MCF 10A (cell line): Measurements from ENCODE around the gene MS4A4E. TPM values are rescaled to one million over a fixed set of nuclear protein-coding genes. Genes with fewer than 3 reads are reported as not detected.
"Not testable (repeated sequence)": the region's sequence is repeated elsewhere in the genome, so short reads cannot be mapped to it uniquely, and the experiment has no call there.

Source experiments
- BruUV-seq: library from RNA; stranded (reverse); fragments of 400-500 nt; replicated peaks from 2 replicates; lab custom pipeline; 2021; lab: Mats Ljungman, UMichigan
- CTCF ChIA-PET: fragments of 300-600 bp; sonication (Branson Sonifier 250); formaldehyde crosslinking; extraction: SDS; loops from one replicate; lab custom pipeline; 2021; ENCODE audit warnings: antibody characterized with exemption, inconsistent platforms; lab: Yijun Ruan, JAX
- POLR2A ChIA-PET: fragments of 300-600, 350-650 bp; sonication (Branson Sonifier 250); formaldehyde crosslinking; extraction: SDS; loops from one replicate; lab custom pipeline; 2020; ENCODE audit warnings: antibody characterized with exemption, inconsistent platforms; lab: Yijun Ruan, JAX
- DNase-seq: peaks from one replicate; pipeline ENCODE4 v3.0.0-alpha.2; 2018; ENCODE audit not compliant: unreplicated experiment
- H3K27ac Mint-ChIP-seq: one replicate; pipeline ENCODE4 v1.8.0; 2022; ENCODE audit warnings: mild to moderate bottlenecking, low read depth, mixed read lengths; ENCODE audit not compliant: unreplicated experiment
- H3K27me3 Mint-ChIP-seq: one replicate; pipeline ENCODE4 v1.8.0; 2022; ENCODE audit warnings: mixed read lengths; ENCODE audit not compliant: insufficient read depth, unreplicated experiment
- H3K36me3 Mint-ChIP-seq: one replicate; pipeline ENCODE4 v1.8.0; 2022; ENCODE audit warnings: mild to moderate bottlenecking, moderate library complexity, mixed read lengths; ENCODE audit not compliant: insufficient read depth, unreplicated experiment
- H3K4me1 Mint-ChIP-seq: one replicate; pipeline ENCODE4 v1.8.0; 2022; ENCODE audit warnings: mixed read lengths; ENCODE audit not compliant: insufficient read depth, unreplicated experiment
- H3K4me3 Mint-ChIP-seq: one replicate; pipeline ENCODE4 v1.8.0; 2022; ENCODE audit warnings: mild to moderate bottlenecking, moderate library complexity, mixed read lengths; ENCODE audit not compliant: unreplicated experiment
- H3K9me3 Mint-ChIP-seq: one replicate; pipeline ENCODE4 v1.8.0; 2022; ENCODE audit warnings: mixed read lengths; ENCODE audit not compliant: unreplicated experiment
- intact Hi-C: fragments of 100-400 bp; cut with micrococcal nuclease; formaldehyde crosslinking; loops from 2 replicates; pipeline ENCODE4 v1.14.1; 2022
- total RNA-seq: library from RNA; stranded (reverse); gene quantifications from 2 replicates; pipeline ENCODE4 v1.2.3, GENCODE V29; 2022
- TF ChIP-seq, protein P1 (sequence below): fragments of 200-600 bp; IDR thresholded peaks from one replicate; pipeline ENCODE4 v1.8.0; 2022; ENCODE audit warnings: antibody characterized with exemption, mild to moderate bottlenecking; ENCODE audit not compliant: unreplicated experiment

Gene MS4A4E
- total RNA-seq, 1 experiment from 2014 or later: not detected

DNA sequence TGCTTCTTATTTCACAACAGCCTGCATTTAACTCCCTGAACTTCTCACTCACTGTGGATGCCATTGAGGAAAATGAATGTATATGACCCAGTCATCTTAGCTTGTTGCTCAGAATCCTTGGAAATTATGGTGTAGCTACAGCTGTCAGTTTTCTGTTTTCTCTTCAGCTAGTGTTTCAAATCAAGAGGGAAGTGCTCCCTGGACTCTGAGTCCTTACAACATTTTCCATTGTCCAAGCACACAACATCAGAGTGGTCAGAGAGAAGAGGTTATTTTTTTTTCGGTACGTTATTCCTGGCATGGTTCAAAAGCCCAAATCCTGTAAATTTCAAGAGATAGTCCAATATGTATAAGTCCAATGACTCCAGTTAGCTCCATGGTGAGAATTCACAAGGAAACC lies 83.7 kb downstream of the MS4A4E start:
- CTCF ChIA-PET: interaction anchor here (0.6 kb wide), 1 partner anchor 459 kb away, joined by 3 read pairs; no protein-coding TSS in a partner anchor
- POLR2A ChIA-PET: interaction anchor here (1.0 to 1.4 kb wide), 2 partner anchors 10 to 24 kb away, joined by 5 to 6 read pairs; partner anchors contain the start of gene MS4A6A
- intact Hi-C loops: no loop called here

DNA sequence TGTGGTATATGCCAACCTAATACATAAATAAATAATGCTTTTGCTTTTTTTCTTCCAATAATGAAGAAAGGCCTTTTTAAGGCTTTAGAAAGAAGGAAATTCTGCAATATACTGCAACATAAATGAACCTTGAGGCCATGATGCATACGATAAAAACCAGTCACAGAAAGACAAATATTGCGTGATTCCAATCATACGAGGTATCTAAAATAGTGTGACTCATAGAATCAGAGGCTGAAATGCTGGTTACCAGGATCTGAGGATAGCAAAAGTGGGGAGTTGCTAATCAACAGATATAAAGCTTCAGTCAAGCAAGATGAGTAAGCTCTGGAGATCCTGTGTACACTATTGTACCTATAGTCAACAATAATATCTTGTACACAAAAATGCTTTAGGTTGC lies 84.3 kb downstream of the MS4A4E start:
- ChIA-PET POLR2A (interaction anchor here (1.0 kb wide), 1 partner anchor 11 kb away, joined by 6 read pairs; no protein-coding TSS in a partner anchor), CTCF (no interaction called here)
- intact Hi-C loops: no loop called here
- Mint-ChIP-seq H3K4me1 (no peaks in the 10 kb centered on the region), H3K27ac (no peak overlapping the region), H3K36me3 (no peaks in the 10 kb centered on the region), H3K9me3 (no peaks in the 10 kb centered on the region), H3K27me3 (no peaks in the 10 kb centered on the region), H3K4me3 (no peak overlapping the region)
- no peak for DNase-seq
- TF ChIP-seq, protein P1, sequence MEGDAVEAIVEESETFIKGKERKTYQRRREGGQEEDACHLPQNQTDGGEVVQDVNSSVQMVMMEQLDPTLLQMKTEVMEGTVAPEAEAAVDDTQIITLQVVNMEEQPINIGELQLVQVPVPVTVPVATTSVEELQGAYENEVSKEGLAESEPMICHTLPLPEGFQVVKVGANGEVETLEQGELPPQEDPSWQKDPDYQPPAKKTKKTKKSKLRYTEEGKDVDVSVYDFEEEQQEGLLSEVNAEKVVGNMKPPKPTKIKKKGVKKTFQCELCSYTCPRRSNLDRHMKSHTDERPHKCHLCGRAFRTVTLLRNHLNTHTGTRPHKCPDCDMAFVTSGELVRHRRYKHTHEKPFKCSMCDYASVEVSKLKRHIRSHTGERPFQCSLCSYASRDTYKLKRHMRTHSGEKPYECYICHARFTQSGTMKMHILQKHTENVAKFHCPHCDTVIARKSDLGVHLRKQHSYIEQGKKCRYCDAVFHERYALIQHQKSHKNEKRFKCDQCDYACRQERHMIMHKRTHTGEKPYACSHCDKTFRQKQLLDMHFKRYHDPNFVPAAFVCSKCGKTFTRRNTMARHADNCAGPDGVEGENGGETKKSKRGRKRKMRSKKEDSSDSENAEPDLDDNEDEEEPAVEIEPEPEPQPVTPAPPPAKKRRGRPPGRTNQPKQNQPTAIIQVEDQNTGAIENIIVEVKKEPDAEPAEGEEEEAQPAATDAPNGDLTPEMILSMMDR: no peak
- no TSS peak for BruUV-seq

More for the DNA sequence above, 83.7 kb downstream of the MS4A4E start:
- Mint-ChIP-seq H3K4me1 (no peaks in the 10 kb centered on the region), H3K36me3 (no peaks in the 10 kb centered on the region), H3K27ac (no peak overlapping the region), H3K27me3 (no peaks in the 10 kb centered on the region), H3K9me3 (no peaks in the 10 kb centered on the region), H3K4me3 (no peak overlapping the region)
- TF ChIP-seq, protein P1: no peak
- DNase-seq: no peak
- BruUV-seq: no TSS peak

DNA sequence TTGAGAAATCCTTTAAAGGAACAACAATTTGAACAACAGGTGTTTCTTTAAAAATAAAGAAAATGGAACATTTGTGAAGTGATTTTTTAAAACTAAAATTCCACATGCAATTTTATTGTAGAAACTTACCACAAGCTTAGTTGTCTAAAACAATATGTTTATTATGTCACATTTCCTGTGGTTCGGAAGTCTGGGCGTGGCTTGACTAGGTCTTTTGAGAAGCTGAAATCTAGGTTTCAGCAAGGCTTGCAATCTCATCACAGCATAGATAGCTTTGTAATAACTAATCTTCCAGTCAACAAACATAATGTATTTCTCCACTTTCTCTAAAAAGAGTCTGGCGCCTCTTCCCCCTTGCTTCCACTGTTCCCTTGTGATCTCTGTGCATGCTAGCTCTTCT lies 87.0 kb downstream of the MS4A4E start:
- H3K36me3 Mint-ChIP-seq: no peaks in the 10 kb centered on the region
- ChIA-PET POLR2A (no interaction called here), CTCF (interaction anchor here (0.6 kb wide), 2 partner anchors 237 to 890 kb away, joined by 3 read pairs; no protein-coding TSS in a partner anchor)
- no peak overlapping the region for H3K4me3 Mint-ChIP-seq
- no peak for DNase-seq
- H3K27me3 Mint-ChIP-seq: no peaks in the 10 kb centered on the region
- no peak overlapping the region for H3K27ac Mint-ChIP-seq
- H3K4me1 Mint-ChIP-seq: no peaks in the 10 kb centered on the region
- no TSS peak for BruUV-seq
- intact Hi-C loops: no loop called here
- no peaks in the 10 kb centered on the region for H3K9me3 Mint-ChIP-seq
- TF ChIP-seq, protein P1: no peak

DNA sequence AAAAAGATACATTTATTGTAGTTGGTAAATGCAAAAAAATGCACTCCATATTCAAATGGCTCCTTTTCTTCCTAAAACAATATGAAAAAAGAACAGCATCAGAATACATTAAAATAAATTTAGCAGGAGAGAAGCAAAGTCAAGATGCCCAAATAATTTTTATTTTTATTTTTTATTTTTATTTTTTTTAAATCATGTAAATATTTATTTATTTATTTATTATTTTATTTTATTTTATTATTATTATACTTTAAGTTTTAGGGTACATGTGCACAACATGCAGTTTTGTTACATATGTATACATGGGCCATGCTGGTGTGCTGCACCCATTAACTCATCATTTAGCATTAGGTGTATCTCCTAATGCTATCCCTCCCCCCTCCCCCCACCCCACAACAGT lies 90.2 kb downstream of the MS4A4E start:
- H3K27ac Mint-ChIP-seq, BruUV-seq, H3K27me3 Mint-ChIP-seq, POLR2A ChIA-PET, DNase-seq, H3K4me3 Mint-ChIP-seq, H3K9me3 Mint-ChIP-seq, intact Hi-C loops, H3K36me3 Mint-ChIP-seq, H3K4me1 Mint-ChIP-seq: not testable (repeated sequence)
- CTCF ChIA-PET: interaction anchor here (0.6 kb wide), 1 partner anchor 234 kb away, joined by 3 read pairs; no protein-coding TSS in a partner anchor

DNA sequence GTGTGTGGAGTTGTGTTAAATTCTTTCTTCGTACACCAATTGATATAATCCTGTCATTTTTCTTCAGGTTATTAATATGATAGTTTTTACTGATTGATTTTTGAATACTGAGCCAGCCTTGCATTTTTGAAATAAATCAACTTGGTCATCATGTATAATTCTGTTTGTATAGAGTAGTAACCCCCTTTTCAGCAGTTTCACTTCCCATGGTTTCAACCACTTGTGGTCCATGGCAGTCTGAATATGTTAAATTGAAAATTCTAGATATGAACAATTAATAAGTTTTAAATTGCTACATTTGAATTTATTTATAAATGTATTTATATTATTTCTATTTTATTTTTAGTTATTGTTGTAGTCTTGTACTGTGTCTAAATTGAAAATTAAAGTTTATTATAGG lies 92.7 kb downstream of the MS4A4E start:
- Mint-ChIP-seq H3K4me3 (no peak overlapping the region), H3K9me3 (no peaks in the 10 kb centered on the region), H3K4me1 (no peaks in the 10 kb centered on the region), H3K27me3 (no peaks in the 10 kb centered on the region), H3K27ac (no peak overlapping the region), H3K36me3 (no peaks in the 10 kb centered on the region)
- DNase-seq: no peak
- ChIA-PET POLR2A (no interaction called here), CTCF (no interaction called here)
- TF ChIP-seq, protein P1: no peak
- no TSS peak for BruUV-seq
- intact Hi-C loops: no loop called here
